Measurements from ENCODE around the gene SCN4A. TPM values are rescaled to one million over a fixed set of nuclear protein-coding genes. Genes with fewer than 3 reads are reported as not detected.
A peak's percentile ranks its signal among the peaks of the same experiment; 100 is the strongest.
"Not testable (repeated sequence)": the region's sequence is repeated elsewhere in the genome, so short reads cannot be mapped to it uniquely, and the experiment has no call there.

Gene SCN4A
- total RNA-seq, 1 experiment from 2014 or later: 0.03 TPM

DNA sequence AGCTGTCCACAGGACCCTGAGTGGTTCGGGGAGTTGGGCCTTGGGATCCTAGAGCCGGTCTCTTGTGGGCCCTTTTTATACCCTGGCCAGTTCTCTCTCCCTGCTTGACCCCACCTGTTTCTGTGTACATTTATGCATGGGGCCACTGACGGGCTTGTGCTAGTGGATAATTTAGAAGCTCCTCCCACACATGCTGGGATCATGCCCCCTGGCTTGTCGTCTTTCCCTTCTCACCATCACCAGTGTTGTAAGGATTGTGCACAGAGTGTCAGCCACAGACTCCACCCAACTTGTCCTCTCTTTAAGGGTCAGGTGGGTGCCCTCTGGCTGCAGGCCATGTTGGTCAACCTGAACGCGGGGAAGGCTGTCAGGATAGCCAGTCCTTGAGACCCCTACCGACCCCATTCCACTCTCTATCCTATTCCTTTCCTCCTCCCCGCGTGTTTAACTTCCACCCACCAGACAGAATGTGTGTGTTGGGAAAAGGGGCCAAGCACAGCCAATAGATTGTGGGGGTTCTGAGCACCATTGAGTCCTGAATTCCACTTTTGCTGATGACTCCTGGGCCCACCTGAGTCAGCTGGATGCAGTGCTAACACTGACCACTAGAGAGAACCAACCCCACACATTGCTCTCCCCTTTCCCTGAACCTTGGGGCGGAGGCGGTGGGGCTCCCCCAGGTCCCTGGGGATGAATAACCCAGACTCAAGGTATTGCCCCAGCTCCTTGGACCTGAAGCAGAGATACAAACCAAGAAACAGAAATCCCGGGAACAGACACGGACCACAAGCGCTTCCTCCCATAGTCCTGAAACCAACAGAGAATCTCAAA, 76.0 kb downstream of the SCN4A start, which contains the start of gene CSH1:
TSS of gene CSH1 (minus strand) at position 51 of the 831 bp plus-strand sequence. CDS start 63 bp downstream, outside the sequence.
- H3K27me3 ChIP-seq (ENCODE audit: control insufficient read depth, insufficient read depth, low read length); H3K36me3 ChIP-seq (ENCODE audit: control insufficient read depth, insufficient read depth, low read length); intact Hi-C loops (cut with micrococcal nuclease; ENCODE audit: unreplicated experiment); BruUV-seq (replicated peaks); POLR2A ChIA-PET; DNase-seq (ENCODE audit: low read depth, low spot score); CTCF ChIA-PET; H3K4me1 ChIP-seq (ENCODE audit: control insufficient read depth, insufficient read depth, low read length); in situ Hi-C loops (cut with HindIII; ENCODE audit: low pct_unique_long_range_greater_than_20kb, low sequenced_read_pairs); H3K4me3 ChIP-seq (ENCODE audit: low read depth in 2 of 2, low read length in 2 of 2); H3K27ac ChIP-seq (ENCODE audit: low read length); ATAC-seq; H3K9me3 ChIP-seq (ENCODE audit: control insufficient read depth, insufficient read depth, low read depth, low read length): not testable (repeated sequence)

DNA sequence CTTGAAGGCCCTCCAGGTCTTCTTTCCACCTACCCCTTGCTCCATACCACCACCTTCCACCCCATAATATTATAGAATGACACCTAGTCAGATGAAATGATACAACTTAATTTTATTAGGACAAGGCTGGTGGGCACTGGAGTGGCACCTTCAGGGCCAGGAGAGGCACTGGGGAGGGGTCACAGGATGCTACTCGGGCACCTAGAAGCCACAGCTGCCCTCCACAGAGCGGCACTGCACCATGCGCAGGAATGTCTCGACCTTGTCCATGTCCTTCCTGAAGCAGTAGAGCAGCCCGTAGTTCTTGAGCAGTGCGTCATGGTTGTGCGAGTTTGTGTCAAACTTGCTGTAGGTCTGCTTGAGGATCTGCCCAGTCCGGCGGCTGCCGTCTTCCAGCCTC, 77.9 kb downstream of the SCN4A start:
- BruUV-seq (replicated peaks); DNase-seq (ENCODE audit: low read depth, low spot score): not testable (repeated sequence)

GRCh38 chr17:63894021-63894420, 78.7 kb downstream of the SCN4A start:
- ATAC-seq; POLR2A ChIA-PET; H3K4me1 ChIP-seq (ENCODE audit: control insufficient read depth, insufficient read depth, low read length); DNase-seq (ENCODE audit: low read depth, low spot score); BruUV-seq (replicated peaks); intact Hi-C loops (cut with micrococcal nuclease; ENCODE audit: unreplicated experiment); H3K36me3 ChIP-seq (ENCODE audit: control insufficient read depth, insufficient read depth, low read length); H3K27me3 ChIP-seq (ENCODE audit: control insufficient read depth, insufficient read depth, low read length); in situ Hi-C loops (cut with HindIII; ENCODE audit: low pct_unique_long_range_greater_than_20kb, low sequenced_read_pairs); H3K9me3 ChIP-seq (ENCODE audit: control insufficient read depth, insufficient read depth, low read depth, low read length); H3K4me3 ChIP-seq (ENCODE audit: low read depth in 2 of 2, low read length in 2 of 2); H3K27ac ChIP-seq (ENCODE audit: low read length): not testable (repeated sequence)
- CTCF ChIA-PET: interaction anchor here (0.6 kb wide), 1 partner anchor 12 kb away, joined by 4 read pairs; the partner anchor contains the start of gene GH2

More for the DNA sequence above, 77.9 kb downstream of the SCN4A start:
- H3K9me3 ChIP-seq (ENCODE audit: control insufficient read depth, insufficient read depth, low read depth, low read length); H3K27me3 ChIP-seq (ENCODE audit: control insufficient read depth, insufficient read depth, low read length); CTCF ChIA-PET; H3K4me1 ChIP-seq (ENCODE audit: control insufficient read depth, insufficient read depth, low read length); in situ Hi-C loops (cut with HindIII; ENCODE audit: low pct_unique_long_range_greater_than_20kb, low sequenced_read_pairs); H3K27ac ChIP-seq (ENCODE audit: low read length); ATAC-seq; intact Hi-C loops (cut with micrococcal nuclease; ENCODE audit: unreplicated experiment); H3K36me3 ChIP-seq (ENCODE audit: control insufficient read depth, insufficient read depth, low read length); H3K4me3 ChIP-seq (ENCODE audit: low read depth in 2 of 2, low read length in 2 of 2); POLR2A ChIA-PET: not testable (repeated sequence)

DNA sequence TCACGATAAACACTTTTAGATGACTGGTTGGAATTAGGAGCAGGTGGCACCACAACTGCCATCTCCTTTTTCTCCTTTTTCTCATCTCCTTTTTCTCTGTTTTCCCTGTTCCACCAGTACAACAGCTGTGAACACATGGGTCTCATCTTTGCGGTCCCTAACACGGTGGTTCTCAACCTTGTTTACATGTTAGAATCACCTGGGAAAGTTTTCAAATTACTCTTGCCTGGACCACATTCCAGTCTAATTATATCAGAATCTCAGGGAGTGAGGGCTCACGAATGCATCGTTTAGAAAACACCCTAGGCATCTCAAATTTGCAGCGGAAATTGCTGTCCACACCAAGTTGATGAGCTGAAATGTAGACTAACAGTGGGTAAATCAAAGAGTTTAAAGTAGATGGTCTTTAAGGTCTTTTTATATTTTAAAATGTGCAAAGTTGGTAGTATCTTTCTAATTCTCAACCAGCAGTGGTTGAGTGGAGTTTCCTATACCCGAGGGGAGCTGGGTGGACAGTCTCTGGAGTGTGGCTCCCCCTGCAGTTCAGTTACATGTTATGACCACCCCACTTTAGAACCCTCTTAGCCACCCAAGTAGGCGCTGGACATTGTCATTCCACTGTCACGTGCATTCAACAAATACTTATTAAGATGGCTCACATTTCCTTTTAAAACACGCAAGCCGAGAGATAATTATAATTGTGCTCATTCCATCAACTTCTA, 80.2 kb downstream of the SCN4A start:
- H3K27me3 ChIP-seq (ENCODE audit: control insufficient read depth, insufficient read depth, low read length); DNase-seq (ENCODE audit: low read depth, low spot score); H3K4me3 ChIP-seq (ENCODE audit: low read depth in 2 of 2, low read length in 2 of 2); H3K36me3 ChIP-seq (ENCODE audit: control insufficient read depth, insufficient read depth, low read length); in situ Hi-C loops (cut with HindIII; ENCODE audit: low pct_unique_long_range_greater_than_20kb, low sequenced_read_pairs); ATAC-seq; intact Hi-C loops (cut with micrococcal nuclease; ENCODE audit: unreplicated experiment); H3K4me1 ChIP-seq (ENCODE audit: control insufficient read depth, insufficient read depth, low read length); H3K9me3 ChIP-seq (ENCODE audit: control insufficient read depth, insufficient read depth, low read depth, low read length); BruUV-seq (replicated peaks); H3K27ac ChIP-seq (ENCODE audit: low read length); POLR2A ChIA-PET: not testable (repeated sequence)
- peak; percentile 43 for TF ChIP-seq CTCF (IDR thresholded peaks at IDR 0.05)
- CTCF ChIA-PET: interaction anchor here (0.6 kb wide), 1 partner anchor 231 kb away, joined by 5 read pairs; no protein-coding TSS in a partner anchor
